ENCODE data around the gene USP5.
"Not testable (repeated sequence)": the region's sequence is repeated elsewhere in the genome, so short reads cannot be mapped to it uniquely, and the experiment has no call there.

- not testable (repeated sequence) for TF ChIP-seq RELA (CRISPR knock-in tag; IDR thresholded peaks at IDR 0.05; ENCODE audit: borderline replicate concordance); ATF1 (CRISPR knock-in tag; IDR thresholded peaks at IDR 0.05); NR3C1 (CRISPR knock-in tag; conservative IDR thresholded peaks at IDR 0.05; ENCODE audit: low read depth); ZBTB21 (CRISPR knock-in tag; IDR thresholded peaks at IDR 0.05; ENCODE audit: borderline replicate concordance); ZNF232 (CRISPR knock-in tag; IDR thresholded peaks at IDR 0.05); ELF4 (CRISPR knock-in tag; IDR thresholded peaks at IDR 0.05; ENCODE audit: low read depth); MAX (CRISPR knock-in tag; IDR thresholded peaks at IDR 0.05); SMAD3 (CRISPR knock-in tag; IDR thresholded peaks at IDR 0.05; ENCODE audit: borderline replicate concordance); GTF2I (CRISPR knock-in tag; conservative IDR thresholded peaks at IDR 0.05); FOXP1 (CRISPR knock-in tag; IDR thresholded peaks at IDR 0.05; ENCODE audit: borderline replicate concordance)
- TF ChIP-seq, protein P1, sequence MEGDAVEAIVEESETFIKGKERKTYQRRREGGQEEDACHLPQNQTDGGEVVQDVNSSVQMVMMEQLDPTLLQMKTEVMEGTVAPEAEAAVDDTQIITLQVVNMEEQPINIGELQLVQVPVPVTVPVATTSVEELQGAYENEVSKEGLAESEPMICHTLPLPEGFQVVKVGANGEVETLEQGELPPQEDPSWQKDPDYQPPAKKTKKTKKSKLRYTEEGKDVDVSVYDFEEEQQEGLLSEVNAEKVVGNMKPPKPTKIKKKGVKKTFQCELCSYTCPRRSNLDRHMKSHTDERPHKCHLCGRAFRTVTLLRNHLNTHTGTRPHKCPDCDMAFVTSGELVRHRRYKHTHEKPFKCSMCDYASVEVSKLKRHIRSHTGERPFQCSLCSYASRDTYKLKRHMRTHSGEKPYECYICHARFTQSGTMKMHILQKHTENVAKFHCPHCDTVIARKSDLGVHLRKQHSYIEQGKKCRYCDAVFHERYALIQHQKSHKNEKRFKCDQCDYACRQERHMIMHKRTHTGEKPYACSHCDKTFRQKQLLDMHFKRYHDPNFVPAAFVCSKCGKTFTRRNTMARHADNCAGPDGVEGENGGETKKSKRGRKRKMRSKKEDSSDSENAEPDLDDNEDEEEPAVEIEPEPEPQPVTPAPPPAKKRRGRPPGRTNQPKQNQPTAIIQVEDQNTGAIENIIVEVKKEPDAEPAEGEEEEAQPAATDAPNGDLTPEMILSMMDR (IDR thresholded peaks at IDR 0.05): not testable (repeated sequence)
- TF ChIP-seq, protein P2, sequence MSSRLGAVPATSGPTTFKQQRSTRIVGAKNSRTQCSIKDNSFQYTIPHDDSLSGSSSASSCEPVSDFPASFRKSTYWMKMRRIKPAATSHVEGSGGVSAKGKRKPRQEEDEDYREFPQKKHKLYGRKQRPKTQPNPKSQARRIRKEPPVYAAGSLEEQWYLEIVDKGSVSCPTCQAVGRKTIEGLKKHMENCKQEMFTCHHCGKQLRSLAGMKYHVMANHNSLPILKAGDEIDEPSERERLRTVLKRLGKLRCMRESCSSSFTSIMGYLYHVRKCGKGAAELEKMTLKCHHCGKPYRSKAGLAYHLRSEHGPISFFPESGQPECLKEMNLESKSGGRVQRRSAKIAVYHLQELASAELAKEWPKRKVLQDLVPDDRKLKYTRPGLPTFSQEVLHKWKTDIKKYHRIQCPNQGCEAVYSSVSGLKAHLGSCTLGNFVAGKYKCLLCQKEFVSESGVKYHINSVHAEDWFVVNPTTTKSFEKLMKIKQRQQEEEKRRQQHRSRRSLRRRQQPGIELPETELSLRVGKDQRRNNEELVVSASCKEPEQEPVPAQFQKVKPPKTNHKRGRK (CRISPR knock-in tag; IDR thresholded peaks at IDR 0.05; ENCODE audit: borderline replicate concordance): not testable (repeated sequence)
Observed at GRCh38 chr12:6865307-6865706, 13.4 kb downstream of the USP5 start.

All from WTC11 (cell line).